ENCODE results near the gene MMD. TPM values are rescaled to one million over a fixed set of nuclear protein-coding genes. Genes with fewer than 3 reads are reported as not detected.
"Not testable (repeated sequence)": the region's sequence is repeated elsewhere in the genome, so short reads cannot be mapped to it uniquely, and the experiment has no call there.

Gene MMD
- total RNA-seq, 4 donors from 2014 or later = 4.6 to 25.7 (median 11.3) TPM

DNA sequence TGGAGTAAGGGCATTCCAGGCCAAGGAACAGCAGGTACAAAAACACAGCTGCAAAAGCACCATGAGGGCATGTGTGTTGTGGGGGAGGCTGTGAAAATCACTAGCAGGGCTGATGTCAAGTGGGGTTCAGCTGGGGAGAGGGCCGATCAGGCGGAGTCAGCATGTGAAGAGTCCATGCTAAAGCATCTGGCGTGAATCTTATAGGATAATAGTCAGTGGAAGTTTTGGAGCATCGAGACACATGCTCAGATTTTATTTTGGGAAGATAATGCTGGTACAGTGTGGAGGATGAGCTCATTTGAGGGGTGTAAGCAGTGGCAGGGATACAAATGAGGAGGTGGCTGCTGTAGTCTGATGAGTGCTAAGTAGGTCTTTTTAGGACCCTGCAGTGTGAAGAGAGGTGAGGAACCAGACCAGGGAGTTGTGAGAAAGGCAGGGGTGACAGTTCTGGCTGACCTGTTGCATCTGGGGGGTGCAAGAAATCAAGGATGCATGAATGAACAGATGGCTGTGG is 30.3 kb downstream of the MMD start:
- Histone ChIP-seq H3K4me3 (no peak overlapping the region), H3K4me1 (peaks cover 9 to 12% of the 10 kb centered on the region in 2 donors), H3K27me3 (no peaks in the 10 kb centered on the region), H3K27ac (no peak overlapping the region), H3K9me3 (no peaks in the 10 kb centered on the region), H3K36me3 (no peaks in the 10 kb centered on the region)
- TF ChIP-seq, protein P1, sequence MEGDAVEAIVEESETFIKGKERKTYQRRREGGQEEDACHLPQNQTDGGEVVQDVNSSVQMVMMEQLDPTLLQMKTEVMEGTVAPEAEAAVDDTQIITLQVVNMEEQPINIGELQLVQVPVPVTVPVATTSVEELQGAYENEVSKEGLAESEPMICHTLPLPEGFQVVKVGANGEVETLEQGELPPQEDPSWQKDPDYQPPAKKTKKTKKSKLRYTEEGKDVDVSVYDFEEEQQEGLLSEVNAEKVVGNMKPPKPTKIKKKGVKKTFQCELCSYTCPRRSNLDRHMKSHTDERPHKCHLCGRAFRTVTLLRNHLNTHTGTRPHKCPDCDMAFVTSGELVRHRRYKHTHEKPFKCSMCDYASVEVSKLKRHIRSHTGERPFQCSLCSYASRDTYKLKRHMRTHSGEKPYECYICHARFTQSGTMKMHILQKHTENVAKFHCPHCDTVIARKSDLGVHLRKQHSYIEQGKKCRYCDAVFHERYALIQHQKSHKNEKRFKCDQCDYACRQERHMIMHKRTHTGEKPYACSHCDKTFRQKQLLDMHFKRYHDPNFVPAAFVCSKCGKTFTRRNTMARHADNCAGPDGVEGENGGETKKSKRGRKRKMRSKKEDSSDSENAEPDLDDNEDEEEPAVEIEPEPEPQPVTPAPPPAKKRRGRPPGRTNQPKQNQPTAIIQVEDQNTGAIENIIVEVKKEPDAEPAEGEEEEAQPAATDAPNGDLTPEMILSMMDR (IDR thresholded peaks at IDR 0.05 in 4 of 5, conservative IDR thresholded peaks at IDR 0.05 in 1 of 5) = no peak
- no peak for TF ChIP-seq POLR2A (IDR thresholded peaks at IDR 0.05)
- no peak for ATAC-seq
- in situ Hi-C loops (cut with MboI; ENCODE audit: low sequenced_read_pairs in 4 of 4) = loop anchor here in 1 of 4 donors (25.0 kb wide), 1 partner anchor 96 kb away; no protein-coding TSS in a partner anchor
- DNase-seq = no peak
- intact Hi-C loops (cut with DNase I; ENCODE audit: low total_unique reads) = no loop called here

- Histone ChIP-seq H3K4me3 (no peak overlapping the region), H3K9me3 (no peaks in the 10 kb centered on the region), H3K4me1 (peaks cover 9 to 12% of the 10 kb centered on the region in 2 donors), H3K27me3 (no peaks in the 10 kb centered on the region), H3K36me3 (no peaks in the 10 kb centered on the region), H3K27ac (no peak overlapping the region)
- in situ Hi-C loops (cut with MboI; ENCODE audit: low sequenced_read_pairs in 4 of 4) = loop anchor here in 1 of 4 donors (25.0 kb wide), 1 partner anchor 97 kb away; no protein-coding TSS in a partner anchor
- DNase-seq (no peak), ATAC-seq (no peak)
- intact Hi-C loops (cut with DNase I; ENCODE audit: low total_unique reads) = no loop called here
- TF ChIP-seq, protein P1 (IDR thresholded peaks at IDR 0.05 in 4 of 5, conservative IDR thresholded peaks at IDR 0.05 in 1 of 5) = no peak
- no peak for TF ChIP-seq POLR2A (IDR thresholded peaks at IDR 0.05)
These were observed 31.2 kb downstream of the MMD start for GRCh38 chr17:55390364-55390977.

DNA sequence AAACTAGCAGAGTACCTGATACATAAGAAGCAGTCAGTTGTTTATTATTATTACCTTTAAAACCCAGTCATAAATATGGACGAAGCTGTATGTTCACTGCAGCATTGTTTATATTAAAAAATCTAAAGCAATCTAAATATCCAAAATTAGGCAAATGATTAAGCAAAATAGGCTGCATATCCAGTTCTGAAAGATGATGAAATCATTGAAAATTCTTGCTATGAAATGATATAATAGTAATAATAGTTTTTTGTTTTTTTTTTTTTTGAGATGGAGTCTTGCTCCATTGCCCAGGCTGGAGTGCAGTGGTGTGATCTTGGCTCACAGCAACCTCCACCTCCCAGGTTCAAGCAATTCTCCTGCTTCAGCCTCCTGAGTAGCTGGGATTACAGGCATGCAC is 31.9 kb downstream of the MMD start:
- DNase-seq; H3K27ac ChIP-seq; ATAC-seq; H3K27me3 ChIP-seq; H3K9me3 ChIP-seq; intact Hi-C loops (cut with DNase I; ENCODE audit: low total_unique reads); H3K4me1 ChIP-seq; H3K4me3 ChIP-seq; H3K36me3 ChIP-seq: not testable (repeated sequence)
- in situ Hi-C loops (cut with MboI; ENCODE audit: low sequenced_read_pairs in 4 of 4) = loop anchor here in 1 of 4 donors (25.0 kb wide), 1 partner anchor 98 kb away; no protein-coding TSS in a partner anchor

GRCh38 chr17:55388842-55389241 is 32.8 kb downstream of the MMD start:
- DNase-seq = no peak
- H3K4me3 ChIP-seq = no peak overlapping the region
- H3K4me1 ChIP-seq = no peaks in the 10 kb centered on the region
- in situ Hi-C loops (cut with MboI; ENCODE audit: low sequenced_read_pairs in 4 of 4) = loop anchor here in 1 of 4 donors (25.0 kb wide), 1 partner anchor 98 kb away; no protein-coding TSS in a partner anchor
- H3K27ac ChIP-seq = no peak overlapping the region
- TF ChIP-seq, protein P1 (IDR thresholded peaks at IDR 0.05 in 4 of 5, conservative IDR thresholded peaks at IDR 0.05 in 1 of 5) = no peak
- no peaks in the 10 kb centered on the region for H3K36me3 ChIP-seq
- no peaks in the 10 kb centered on the region for H3K27me3 ChIP-seq
- no peak for ATAC-seq
- intact Hi-C loops (cut with DNase I; ENCODE audit: low total_unique reads) = no loop called here
- no peaks in the 10 kb centered on the region for H3K9me3 ChIP-seq

DNA sequence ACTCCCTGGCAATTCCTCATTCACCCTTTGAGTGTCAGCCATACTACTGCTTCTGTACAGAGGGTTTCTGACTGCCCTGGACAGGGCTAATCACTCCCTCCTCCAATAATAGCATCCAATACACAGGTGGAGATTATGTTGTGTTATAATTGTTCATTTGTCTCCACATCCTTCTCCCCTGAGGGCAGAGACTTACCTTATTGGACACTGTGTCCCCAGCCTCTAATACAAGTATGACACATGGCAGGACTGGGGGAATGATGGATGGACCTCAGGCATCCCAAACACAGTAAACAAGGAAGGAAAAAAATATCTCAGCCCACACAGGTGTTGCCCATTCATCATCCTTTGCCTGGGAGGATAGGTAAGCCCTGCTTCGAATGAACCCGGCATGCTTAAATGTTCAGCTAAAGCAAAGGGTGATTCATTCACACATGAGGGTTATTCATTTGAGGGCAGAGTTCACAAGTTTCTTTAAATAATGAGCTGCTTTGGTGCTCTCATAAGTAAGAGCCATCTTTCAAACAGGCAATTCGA is 34.8 kb downstream of the MMD start:
- DNase-seq (no peak), ATAC-seq (no peak)
- H3K4me3 ChIP-seq = no peak overlapping the region
- H3K9me3 ChIP-seq = no peaks in the 10 kb centered on the region
- no peaks in the 10 kb centered on the region for H3K36me3 ChIP-seq
- intact Hi-C loops (cut with DNase I; ENCODE audit: low total_unique reads) = no loop called here
- H3K27me3 ChIP-seq = no peaks in the 10 kb centered on the region
- H3K27ac ChIP-seq = no peak overlapping the region
- in situ Hi-C loops (cut with MboI; ENCODE audit: low sequenced_read_pairs in 4 of 4) = loop anchor here in 1 of 4 donors (25.0 kb wide), 1 partner anchor 100 kb away; no protein-coding TSS in a partner anchor
- TF ChIP-seq, protein P1 (IDR thresholded peaks at IDR 0.05 in 4 of 5, conservative IDR thresholded peaks at IDR 0.05 in 1 of 5) = no peak
- no peak for TF ChIP-seq POLR2A (IDR thresholded peaks at IDR 0.05)
- no peaks in the 10 kb centered on the region for H3K4me1 ChIP-seq
